GM21526 (cell line): Measurements from ENCODE around the gene MAP6.
"Not testable (repeated sequence)": the region's sequence is repeated elsewhere in the genome, so short reads cannot be mapped to it uniquely, and the experiment has no call there.

Experiments used
- ATAC-seq: cut with Tn5 transposase; IDR thresholded peaks from one replicate; pipeline ENCODE4 v1.9.1; 2021; ENCODE audit warnings: moderate library complexity; ENCODE audit not compliant: unreplicated experiment, low FRiP score

The MAP6 gene

DNA sequence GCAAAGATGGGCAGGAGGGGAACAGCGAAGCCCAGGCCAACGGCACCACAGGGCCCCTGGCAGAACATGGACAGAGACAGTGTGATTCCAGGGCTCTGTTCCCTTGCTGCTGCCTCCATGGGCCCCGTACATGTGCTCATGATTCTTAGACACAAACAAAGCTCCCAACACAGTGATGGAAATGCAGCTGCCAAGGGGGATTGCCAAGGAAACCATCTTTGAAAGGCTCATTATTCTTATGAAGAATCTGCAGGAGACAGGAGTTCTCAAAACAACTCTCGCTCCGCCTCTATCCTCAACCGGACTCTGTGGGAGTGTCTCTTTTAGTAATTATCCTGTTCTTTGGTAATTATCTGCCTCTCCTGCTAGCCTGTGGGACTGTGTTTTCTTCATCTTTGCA lies 74.6 kb downstream of the MAP6 start:
- ATAC-seq, result no peak

DNA sequence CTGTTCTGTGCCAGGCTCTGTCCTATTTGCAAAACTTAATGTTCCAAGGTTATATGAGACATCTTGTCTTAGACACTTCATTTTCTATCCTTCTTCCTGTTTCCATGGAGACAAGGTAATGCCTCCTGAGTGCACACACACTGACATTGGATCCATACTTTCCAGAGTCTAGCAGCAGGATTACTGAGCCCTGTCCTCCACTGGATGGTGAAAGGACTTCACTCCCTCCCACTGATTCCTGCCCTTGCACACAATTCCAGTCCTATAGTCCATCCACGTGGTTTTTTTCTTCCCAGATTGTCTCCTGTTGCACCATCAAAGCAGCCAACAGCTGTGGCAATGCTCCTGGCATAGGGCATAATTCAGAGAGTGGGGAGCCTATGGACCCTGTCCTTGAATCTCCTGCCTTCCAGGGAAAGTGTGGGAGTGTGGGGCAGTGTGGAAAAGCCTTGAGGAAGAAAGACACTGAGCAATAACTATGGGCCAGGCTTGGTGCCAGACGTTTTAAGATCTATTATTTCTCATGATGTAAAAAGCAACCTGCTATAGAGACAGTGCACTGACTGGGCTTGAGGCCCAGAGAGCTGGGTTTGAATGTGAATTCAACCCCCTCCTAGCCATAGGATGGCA lies 75.4 kb downstream of the MAP6 start:
- ATAC-seq, result no peak

DNA sequence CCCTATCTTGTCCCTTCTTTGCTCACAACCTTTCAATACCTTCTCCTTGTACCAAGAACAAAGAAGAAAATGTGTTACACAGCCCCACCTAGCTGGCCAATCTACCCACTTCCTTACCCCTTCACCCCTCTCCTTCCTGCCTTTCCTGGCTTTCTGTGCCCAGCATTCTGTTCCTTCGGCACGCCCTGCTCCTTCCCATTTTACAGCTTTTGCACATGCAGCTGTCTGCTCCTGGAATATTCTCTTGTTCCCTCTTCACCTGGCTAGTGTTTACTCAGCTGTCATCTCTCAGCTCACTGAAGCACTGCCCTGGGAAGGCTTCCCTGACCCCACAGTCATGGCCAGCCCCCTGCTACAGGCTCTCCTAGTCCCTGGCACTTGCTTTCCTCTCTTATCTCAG lies 76.1 kb downstream of the MAP6 start:
- ATAC-seq, result no peak

GRCh38 chr11:75591966-75592365 lies 76.9 kb downstream of the MAP6 start:
- no peak for ATAC-seq

- no peak for ATAC-seq
These were observed 77.5 kb downstream of the MAP6 start for GRCh38 chr11:75591371-75591770.

DNA sequence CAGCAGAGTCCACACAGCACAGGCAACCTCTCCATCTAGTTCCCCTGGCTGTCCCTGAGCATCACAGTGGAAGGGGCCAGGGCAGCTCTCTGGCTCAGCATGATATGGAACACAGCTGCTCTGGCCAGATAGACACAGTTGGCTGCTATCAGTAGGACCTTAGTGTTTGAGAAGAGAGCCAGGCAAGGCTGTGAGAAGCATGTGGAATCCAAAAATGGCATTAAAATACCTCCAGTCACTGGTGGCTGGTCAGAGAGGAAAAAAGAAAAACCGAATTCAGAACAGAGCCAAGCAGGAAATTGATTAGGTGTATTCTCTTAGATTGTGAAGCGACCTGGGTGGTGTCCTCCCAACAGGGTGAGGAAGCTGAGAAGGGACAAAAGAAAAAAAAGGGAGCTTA lies 78.9 kb downstream of the MAP6 start:
- ATAC-seq, result no peak

- ATAC-seq, result no peak
These were observed 79.8 kb downstream of the MAP6 start for GRCh38 chr11:75589051-75589450.

DNA sequence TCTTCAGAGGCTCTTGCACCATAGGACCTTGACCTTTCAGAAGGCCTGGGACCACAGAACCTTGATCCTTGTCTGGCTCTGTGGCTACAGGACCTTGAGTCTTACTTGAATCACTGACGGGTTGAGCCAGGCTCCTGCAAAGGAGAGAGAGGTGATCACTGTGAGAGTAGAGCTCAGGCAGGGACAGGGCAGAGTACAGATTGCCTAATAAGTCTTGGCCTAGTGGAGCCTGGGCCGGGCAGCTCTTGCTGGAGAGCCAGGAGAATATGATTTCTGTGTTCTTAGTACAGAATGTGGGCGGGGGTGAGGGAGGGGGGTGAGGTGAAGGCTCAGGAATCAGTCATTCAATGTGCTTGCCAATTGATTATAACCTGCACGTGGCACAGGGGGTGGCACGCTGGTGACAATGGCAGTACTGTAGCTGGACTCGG lies 80.8 kb downstream of the MAP6 start:
- ATAC-seq, result no peak

DNA sequence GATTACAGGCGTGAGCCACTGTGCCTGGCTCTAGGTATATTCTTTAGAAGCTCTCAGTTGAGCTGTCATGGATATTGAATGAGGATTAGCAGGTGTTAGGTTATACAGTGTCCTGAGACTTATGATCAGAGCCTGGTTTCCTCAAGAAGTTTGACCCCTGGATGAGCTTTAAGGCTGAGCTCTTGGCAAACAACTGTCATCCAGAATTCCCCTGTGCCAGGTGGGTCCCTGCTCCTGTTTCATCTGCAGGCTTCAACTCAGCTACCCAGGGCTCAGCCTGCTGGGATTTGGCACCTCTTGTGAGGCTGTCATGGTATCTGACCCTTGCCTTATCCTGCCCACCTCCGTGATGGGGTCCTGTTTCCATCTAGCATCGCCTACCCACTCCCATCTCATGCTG lies 82.4 kb downstream of the MAP6 start:
- no peak for ATAC-seq

- ATAC-seq, result no peak
These were observed 83.6 kb downstream of the MAP6 start for GRCh38 chr11:75585293-75585670.

GRCh38 chr11:75584659-75585292 lies 84.1 kb downstream of the MAP6 start:
- not testable (repeated sequence) for ATAC-seq

- ATAC-seq, result no peak
These were observed 84.8 kb downstream of the MAP6 start for GRCh38 chr11:75583718-75584658.

DNA sequence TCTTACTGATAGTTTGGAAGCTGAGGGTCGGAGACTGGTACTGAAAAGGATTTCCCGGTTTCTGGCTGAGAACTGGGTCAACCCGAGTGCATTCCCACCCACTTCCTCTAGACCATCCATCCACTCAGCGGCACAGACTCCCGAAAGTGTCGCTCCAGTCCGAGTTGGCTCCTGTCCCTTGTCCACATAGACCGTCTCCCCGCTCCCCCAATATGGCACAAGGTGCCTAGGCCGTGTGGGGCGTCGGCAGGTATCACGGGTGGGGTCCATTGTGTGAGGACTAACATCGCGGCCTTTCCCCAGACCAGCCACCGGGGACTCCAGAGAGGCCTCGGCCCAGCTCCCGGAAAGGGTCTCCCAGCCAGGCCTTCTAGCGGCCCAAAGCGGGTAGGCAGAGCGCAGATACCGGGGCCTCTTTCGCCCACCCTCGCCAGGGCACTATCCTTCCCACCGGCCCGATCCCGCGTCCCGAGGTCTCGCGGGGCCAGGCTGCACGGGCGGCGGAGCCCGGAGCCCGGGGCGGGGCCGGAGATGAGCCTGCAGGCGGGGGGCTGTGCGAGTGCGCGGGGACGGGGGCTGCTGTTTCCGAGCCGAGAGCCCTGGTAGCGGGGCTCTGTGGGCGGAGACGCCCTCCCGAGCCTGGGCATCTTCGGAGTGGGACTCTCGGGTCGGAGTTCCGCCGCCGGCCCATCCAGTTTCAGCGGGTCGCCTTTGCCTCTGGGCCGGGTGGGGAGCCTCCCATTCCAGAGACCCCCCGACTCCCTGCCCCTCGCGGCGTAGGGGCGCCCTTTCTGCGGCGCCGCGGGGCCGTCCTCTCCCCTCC lies 85.7 kb downstream of the MAP6 start:
- ATAC-seq, result no peak

DNA sequence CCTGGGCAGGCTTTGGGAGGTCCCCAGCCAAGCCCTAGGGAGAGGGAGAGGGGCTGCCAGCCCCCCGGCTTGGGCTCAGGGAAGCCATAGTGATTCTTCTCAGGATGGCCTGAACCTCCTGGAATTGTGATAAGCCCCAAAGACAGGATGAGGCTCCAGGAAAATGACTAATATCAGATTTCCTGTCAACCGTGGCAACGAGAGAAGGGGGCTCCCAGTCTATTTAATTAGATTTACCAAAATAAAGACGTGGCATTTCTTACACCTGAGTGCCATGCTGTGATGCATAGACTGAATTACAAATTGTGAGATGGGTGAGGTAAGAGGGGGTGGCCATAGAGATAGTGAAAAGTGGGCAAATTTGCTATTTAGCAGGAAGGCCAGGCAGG lies 86.3 kb downstream of the MAP6 start:
- no peak for ATAC-seq

DNA sequence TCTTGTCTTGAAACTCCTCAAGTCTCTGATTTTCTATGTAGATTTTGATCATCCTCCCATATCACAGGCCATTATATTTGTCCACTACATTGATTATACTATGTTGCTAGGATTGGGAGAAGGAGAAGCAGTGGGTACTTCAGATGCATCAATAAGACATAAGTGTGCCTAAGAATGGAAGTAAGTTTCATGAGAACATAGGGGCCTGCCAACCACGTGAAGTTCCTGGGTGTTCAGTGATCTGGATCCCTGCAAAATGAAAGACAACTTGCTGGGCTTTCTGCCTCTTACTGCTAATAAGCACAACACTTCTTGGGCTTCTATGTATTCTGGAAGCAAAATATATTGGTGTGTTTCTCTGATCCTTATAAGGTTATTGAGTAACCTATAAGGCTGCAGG lies 89.0 kb downstream of the MAP6 start:
- no peak for ATAC-seq

- no peak for ATAC-seq
These were observed 89.9 kb downstream of the MAP6 start for GRCh38 chr11:75578977-75579376.

GRCh38 chr11:75577207-75577606 lies 91.6 kb downstream of the MAP6 start:
- no peak for ATAC-seq

DNA sequence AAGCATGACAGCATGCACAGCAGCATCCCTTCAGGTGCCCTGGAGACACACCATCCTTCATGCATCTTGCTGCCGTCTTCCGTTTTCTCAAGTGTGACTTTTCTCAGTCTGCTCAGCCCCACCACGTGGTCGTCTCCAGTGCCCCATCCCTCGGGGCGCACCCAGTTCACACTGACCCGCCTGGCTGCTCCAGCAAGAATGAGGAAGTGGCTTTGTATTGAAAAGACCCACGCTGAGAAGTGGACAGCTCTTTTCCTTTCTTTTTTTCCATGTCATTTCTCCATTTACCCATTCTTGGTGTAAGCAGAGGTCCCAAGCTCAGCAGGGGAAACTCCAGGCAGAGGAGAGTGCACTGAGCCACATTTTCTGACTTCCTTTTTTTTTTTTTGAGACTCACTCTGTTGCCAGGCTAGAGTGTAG lies 92.3 kb downstream of the MAP6 start:
- no peak for ATAC-seq

DNA sequence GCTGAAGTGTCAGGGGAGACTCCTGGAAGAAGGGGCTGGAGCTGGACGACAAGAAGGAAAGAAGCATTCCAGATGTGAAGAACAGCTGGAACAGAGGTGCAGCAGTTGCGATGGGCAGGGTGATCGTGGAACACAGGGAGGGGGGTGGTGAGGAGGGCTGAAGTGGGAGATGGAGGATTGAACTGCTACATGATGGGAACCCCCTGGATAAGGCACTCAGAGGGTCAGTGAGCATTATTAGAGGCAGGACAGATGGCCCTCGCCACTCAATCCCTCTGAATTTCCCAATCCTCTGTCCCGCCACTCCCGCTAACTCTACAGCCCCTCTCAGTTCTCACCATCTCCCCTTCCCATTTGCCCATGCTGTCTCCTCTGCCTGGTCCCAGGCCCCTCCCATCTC lies 92.8 kb downstream of the MAP6 start:
- no peak for ATAC-seq

DNA sequence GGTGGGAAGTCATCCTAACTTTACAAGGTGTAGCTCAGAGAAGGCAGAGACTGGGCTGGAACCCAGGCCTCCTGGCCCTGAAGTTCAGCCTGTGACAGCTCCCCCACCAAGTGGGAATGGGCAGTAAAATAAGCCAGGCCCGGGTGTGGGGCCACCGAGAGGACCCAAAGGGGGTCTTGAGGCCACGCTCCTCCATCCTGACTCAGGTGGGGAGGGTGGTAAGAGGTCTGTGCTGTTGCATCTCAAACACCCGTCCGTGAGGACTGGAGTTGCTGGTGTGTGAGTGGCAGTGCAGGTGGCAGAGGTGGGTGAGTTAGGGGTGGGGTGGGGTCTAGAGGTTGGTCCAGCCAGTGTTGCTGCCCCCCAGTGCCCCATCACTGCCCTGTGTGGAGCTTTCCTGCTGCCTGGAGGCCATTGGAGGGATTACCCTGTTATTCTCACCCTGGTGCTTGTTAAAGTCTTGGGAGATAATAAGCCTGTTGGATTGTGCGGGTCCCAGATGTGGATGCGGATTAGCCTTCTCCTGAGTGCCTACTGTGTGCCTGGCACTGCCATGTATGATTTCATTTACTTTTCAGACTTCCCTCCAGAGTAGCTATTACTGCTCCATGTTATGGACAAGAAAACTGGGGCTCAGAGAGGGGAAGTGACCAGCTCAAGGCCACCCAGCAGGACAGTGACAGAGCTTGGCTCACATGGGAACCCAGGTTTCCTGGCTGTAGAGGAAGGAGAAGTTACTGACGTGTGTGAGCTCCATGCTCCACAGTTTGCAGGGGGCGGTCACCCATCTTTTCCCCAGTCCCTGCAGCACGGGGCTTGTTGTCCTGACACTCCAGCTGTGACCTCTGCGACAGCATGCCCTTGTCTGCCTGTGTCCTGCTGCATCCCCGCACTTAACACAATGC lies 93.9 kb downstream of the MAP6 start:
- ATAC-seq, result no peak
